HEK293 (cell line): ENCODE measurements around the gene SLC11A2.

ENCODE experiments used
- AEBP2 ChIP-seq: fragments of 450-650 bp; formaldehyde crosslinking; IDR thresholded peaks from 2 replicates; pipeline ENCODE4 v1.5.1; 2016; ENCODE audit warnings: missing biosample characterization, missing genetic modification characterization, borderline replicate concordance
- GFI1B ChIP-seq: fragments of 450-650 bp; formaldehyde crosslinking; IDR thresholded peaks from 2 replicates; pipeline ENCODE4 v1.5.1; 2016; ENCODE audit warnings: missing biosample characterization, missing genetic modification characterization
- GLIS2 ChIP-seq: fragments of 450-650 bp; formaldehyde crosslinking; IDR thresholded peaks from 2 replicates; pipeline ENCODE4 v1.5.1; 2016; ENCODE audit warnings: missing biosample characterization, missing genetic modification characterization
- KLF1 ChIP-seq: fragments of 450-650 bp; formaldehyde crosslinking; IDR thresholded peaks from 2 replicates; pipeline ENCODE4 v1.5.1; 2016; ENCODE audit warnings: missing biosample characterization, missing genetic modification characterization
- OVOL3 ChIP-seq: fragments of 450-650 bp; formaldehyde crosslinking; IDR thresholded peaks from 2 replicates; pipeline ENCODE4 v1.5.1; 2016; ENCODE audit warnings: missing biosample characterization, missing genetic modification characterization
- SP7 ChIP-seq: fragments of 450-650 bp; formaldehyde crosslinking; IDR thresholded peaks from 2 replicates; pipeline ENCODE4 v1.5.1; 2016; ENCODE audit warnings: missing biosample characterization, missing genetic modification characterization
- TRIM28 ChIP-seq: IDR thresholded peaks from 2 replicates; pipeline ENCODE4 v1.6.1; 2011; ENCODE audit warnings: low read length, control low read depth, borderline replicate concordance
- ZBTB48 ChIP-seq: fragments of 450-650 bp; formaldehyde crosslinking; IDR thresholded peaks from 2 replicates; pipeline ENCODE4 v1.5.1; 2016; ENCODE audit warnings: missing biosample characterization, missing genetic modification characterization
- ZEB2 ChIP-seq: fragments of 450-650 bp; formaldehyde crosslinking; IDR thresholded peaks from 2 replicates; pipeline ENCODE4 v1.5.1; 2016; ENCODE audit warnings: missing biosample characterization, missing genetic modification characterization
- ZFP37 ChIP-seq: fragments of 450-650 bp; formaldehyde crosslinking; IDR thresholded peaks from 2 replicates; pipeline ENCODE4 v1.5.1; 2016; ENCODE audit warnings: missing biosample characterization, missing genetic modification characterization
- ZNF114 ChIP-seq: fragments of 450-650 bp; formaldehyde crosslinking; IDR thresholded peaks from 2 replicates; pipeline ENCODE4 v1.5.0; 2017; ENCODE audit warnings: missing biosample characterization, missing genetic modification characterization
- ZNF121 ChIP-seq: fragments of 450-650 bp; formaldehyde crosslinking; IDR thresholded peaks from 2 replicates; pipeline ENCODE4 v1.5.1; 2016; ENCODE audit warnings: missing biosample characterization, missing genetic modification characterization
- ZNF169 ChIP-seq: fragments of 450-650 bp; formaldehyde crosslinking; IDR thresholded peaks from 2 replicates; pipeline ENCODE4 v1.5.1; 2016; ENCODE audit warnings: missing biosample characterization, missing genetic modification characterization
- ZNF292 ChIP-seq: fragments of 450-650 bp; formaldehyde crosslinking; IDR thresholded peaks from 2 replicates; pipeline ENCODE4 v1.5.1; 2016; ENCODE audit warnings: low read depth, missing biosample characterization, missing genetic modification characterization, borderline replicate concordance
- ZNF341 ChIP-seq: fragments of 450-650 bp; formaldehyde crosslinking; IDR thresholded peaks from 2 replicates; pipeline ENCODE4; 2016; ENCODE audit warnings: low read depth, missing biosample characterization, missing genetic modification characterization
- ZNF37A ChIP-seq: fragments of 450-650 bp; IDR thresholded peaks from 2 replicates; pipeline ENCODE4 v1.5.1; 2018; ENCODE audit warnings: missing biosample characterization, missing genetic modification characterization
- ZNF433 ChIP-seq: fragments of 450-650 bp; formaldehyde crosslinking; IDR thresholded peaks from 2 replicates; pipeline ENCODE4 v1.5.1; 2016; ENCODE audit warnings: missing biosample characterization, missing genetic modification characterization, low read depth
- ZNF513 ChIP-seq: fragments of 450-650 bp; IDR thresholded peaks from 2 replicates; pipeline ENCODE4 v1.5.1; 2018; ENCODE audit warnings: missing biosample characterization, missing genetic modification characterization
- ZNF521 ChIP-seq: fragments of 450-650 bp; formaldehyde crosslinking; IDR thresholded peaks from 2 replicates; pipeline ENCODE4 v1.5.1; 2017; ENCODE audit warnings: missing biosample characterization, mild to moderate bottlenecking, missing genetic modification characterization
- ZNF558 ChIP-seq: fragments of 450-650 bp; formaldehyde crosslinking; IDR thresholded peaks from 2 replicates; pipeline ENCODE4 v1.5.1; 2016; ENCODE audit warnings: missing biosample characterization, missing genetic modification characterization
- ZNF561 ChIP-seq: fragments of 450-650 bp; IDR thresholded peaks from 2 replicates; pipeline ENCODE4 v1.5.1; 2018; ENCODE audit warnings: missing biosample characterization, missing genetic modification characterization, borderline replicate concordance
- ZNF624 ChIP-seq: fragments of 450-650 bp; formaldehyde crosslinking; IDR thresholded peaks from 2 replicates; pipeline ENCODE4 v1.5.1; 2017; ENCODE audit warnings: missing biosample characterization, missing genetic modification characterization
- ZNF654 ChIP-seq: fragments of 450-650 bp; formaldehyde crosslinking; IDR thresholded peaks from 2 replicates; pipeline ENCODE4 v1.5.1; 2016; ENCODE audit warnings: low read depth, missing biosample characterization, missing genetic modification characterization
- ZNF701 ChIP-seq: fragments of 450-650 bp; formaldehyde crosslinking; IDR thresholded peaks from 2 replicates; pipeline ENCODE4 v1.5.1; 2016; ENCODE audit warnings: missing biosample characterization, missing genetic modification characterization
- ZNF785 ChIP-seq: fragments of 450-650 bp; formaldehyde crosslinking; IDR thresholded peaks from 2 replicates; pipeline ENCODE4 v1.5.1; 2016; ENCODE audit warnings: missing biosample characterization, missing genetic modification characterization
- ZSCAN5A ChIP-seq: fragments of 450-650 bp; formaldehyde crosslinking; IDR thresholded peaks from 2 replicates; pipeline ENCODE4 v1.5.1; 2016; ENCODE audit warnings: missing biosample characterization, missing genetic modification characterization
- TF ChIP-seq, protein P1 (sequence below): fragments of 450-650 bp; formaldehyde crosslinking; IDR thresholded peaks from 2 replicates; pipeline ENCODE4 v1.5.1; 2016; ENCODE audit warnings: missing biosample characterization, missing genetic modification characterization
- TF ChIP-seq, protein P2 (sequence below): fragments of 450-650 bp; formaldehyde crosslinking; IDR thresholded peaks from 2 replicates; pipeline ENCODE4 v1.5.1; 2016; ENCODE audit warnings: missing biosample characterization, missing genetic modification characterization
- TF ChIP-seq, protein P3 (sequence below): fragments of 450-650 bp; formaldehyde crosslinking; IDR thresholded peaks from 2 replicates; pipeline ENCODE4 v1.5.1; 2017; ENCODE audit warnings: missing biosample characterization, missing genetic modification characterization

Gene SLC11A2

GRCh38 chr12:51047655-51048540, 21.7 kb upstream of the SLC11A2 start, which contains the start of gene LETMD1 (continued):
- TF ChIP-seq, protein P1, sequence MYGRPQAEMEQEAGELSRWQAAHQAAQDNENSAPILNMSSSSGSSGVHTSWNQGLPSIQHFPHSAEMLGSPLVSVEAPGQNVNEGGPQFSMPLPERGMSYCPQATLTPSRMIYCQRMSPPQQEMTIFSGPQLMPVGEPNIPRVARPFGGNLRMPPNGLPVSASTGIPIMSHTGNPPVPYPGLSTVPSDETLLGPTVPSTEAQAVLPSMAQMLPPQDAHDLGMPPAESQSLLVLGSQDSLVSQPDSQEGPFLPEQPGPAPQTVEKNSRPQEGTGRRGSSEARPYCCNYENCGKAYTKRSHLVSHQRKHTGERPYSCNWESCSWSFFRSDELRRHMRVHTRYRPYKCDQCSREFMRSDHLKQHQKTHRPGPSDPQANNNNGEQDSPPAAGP (tag by site-specific recombination) = 0 out of 2 replicates have a peak, but pooled peaks have one; percentile 25
- no peak for TF ChIP-seq ZNF701 (tag by site-specific recombination)
- TF ChIP-seq ZNF121 (tag by site-specific recombination) = no peak
- peak; percentile 39 for TF ChIP-seq ZBTB48
- no peak for TF ChIP-seq ZNF558
- TF ChIP-seq AEBP2 (tag by site-specific recombination) = no peak
- peak; percentile 67; the same call in 1 of the 2 replicates for TF ChIP-seq TRIM28
- TF ChIP-seq ZNF341 (tag by site-specific recombination) = no peak
- peak; percentile 87 for TF ChIP-seq SP7 (tag by site-specific recombination)
- 0 out of 2 replicates have a peak, but pooled peaks have one; percentile 49 for TF ChIP-seq ZSCAN5A (tag by site-specific recombination)
- no peak for TF ChIP-seq ZNF37A (tag by site-specific recombination)
- TF ChIP-seq ZNF654 (tag by site-specific recombination) = peak; percentile 81
- peak; percentile 79; the same call in 1 of the 2 replicates for TF ChIP-seq ZEB2 (tag by site-specific recombination)
- TF ChIP-seq OVOL3 (tag by site-specific recombination) = 0 out of 2 replicates have a peak, but pooled peaks have one; percentile 59
- no peak; the same call in 1 of the 2 replicates for TF ChIP-seq KLF1 (tag by site-specific recombination)
- TF ChIP-seq ZFP37 (tag by site-specific recombination) = peak; percentile 87
- TF ChIP-seq, protein P2, sequence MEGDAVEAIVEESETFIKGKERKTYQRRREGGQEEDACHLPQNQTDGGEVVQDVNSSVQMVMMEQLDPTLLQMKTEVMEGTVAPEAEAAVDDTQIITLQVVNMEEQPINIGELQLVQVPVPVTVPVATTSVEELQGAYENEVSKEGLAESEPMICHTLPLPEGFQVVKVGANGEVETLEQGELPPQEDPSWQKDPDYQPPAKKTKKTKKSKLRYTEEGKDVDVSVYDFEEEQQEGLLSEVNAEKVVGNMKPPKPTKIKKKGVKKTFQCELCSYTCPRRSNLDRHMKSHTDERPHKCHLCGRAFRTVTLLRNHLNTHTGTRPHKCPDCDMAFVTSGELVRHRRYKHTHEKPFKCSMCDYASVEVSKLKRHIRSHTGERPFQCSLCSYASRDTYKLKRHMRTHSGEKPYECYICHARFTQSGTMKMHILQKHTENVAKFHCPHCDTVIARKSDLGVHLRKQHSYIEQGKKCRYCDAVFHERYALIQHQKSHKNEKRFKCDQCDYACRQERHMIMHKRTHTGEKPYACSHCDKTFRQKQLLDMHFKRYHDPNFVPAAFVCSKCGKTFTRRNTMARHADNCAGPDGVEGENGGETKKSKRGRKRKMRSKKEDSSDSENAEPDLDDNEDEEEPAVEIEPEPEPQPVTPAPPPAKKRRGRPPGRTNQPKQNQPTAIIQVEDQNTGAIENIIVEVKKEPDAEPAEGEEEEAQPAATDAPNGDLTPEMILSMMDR (tag by site-specific recombination) = peak; percentile 96
- no peak for TF ChIP-seq ZNF513 (tag by site-specific recombination)
- no peak for TF ChIP-seq ZNF433 (tag by site-specific recombination)
- peak; percentile 44; the same call in 1 of the 2 replicates for TF ChIP-seq GLIS2 (tag by site-specific recombination)
- no peak for TF ChIP-seq ZNF624 (tag by site-specific recombination)
- no peak for TF ChIP-seq ZNF292 (tag by site-specific recombination)
- TF ChIP-seq, protein P3, sequence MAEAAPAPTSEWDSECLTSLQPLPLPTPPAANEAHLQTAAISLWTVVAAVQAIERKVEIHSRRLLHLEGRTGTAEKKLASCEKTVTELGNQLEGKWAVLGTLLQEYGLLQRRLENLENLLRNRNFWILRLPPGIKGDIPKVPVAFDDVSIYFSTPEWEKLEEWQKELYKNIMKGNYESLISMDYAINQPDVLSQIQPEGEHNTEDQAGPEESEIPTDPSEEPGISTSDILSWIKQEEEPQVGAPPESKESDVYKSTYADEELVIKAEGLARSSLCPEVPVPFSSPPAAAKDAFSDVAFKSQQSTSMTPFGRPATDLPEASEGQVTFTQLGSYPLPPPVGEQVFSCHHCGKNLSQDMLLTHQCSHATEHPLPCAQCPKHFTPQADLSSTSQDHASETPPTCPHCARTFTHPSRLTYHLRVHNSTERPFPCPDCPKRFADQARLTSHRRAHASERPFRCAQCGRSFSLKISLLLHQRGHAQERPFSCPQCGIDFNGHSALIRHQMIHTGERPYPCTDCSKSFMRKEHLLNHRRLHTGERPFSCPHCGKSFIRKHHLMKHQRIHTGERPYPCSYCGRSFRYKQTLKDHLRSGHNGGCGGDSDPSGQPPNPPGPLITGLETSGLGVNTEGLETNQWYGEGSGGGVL (tag by site-specific recombination) = no peak
- TF ChIP-seq ZNF521 = no peak
- 0 out of 2 replicates have a peak, but pooled peaks have one; percentile 41 for TF ChIP-seq GFI1B (tag by site-specific recombination)
- no peak for TF ChIP-seq ZNF785 (tag by site-specific recombination)
- TF ChIP-seq ZNF561 (tag by site-specific recombination) = 0 out of 2 replicates have a peak, but pooled peaks have one; percentile 65
- no peak for TF ChIP-seq ZNF169 (tag by site-specific recombination)
- no peak for TF ChIP-seq ZNF114 (tag by site-specific recombination)
